Frontal cortex (tissue), 1 donor: ENCODE results near the gene ANP32A. TPM values are rescaled to one million over a fixed set of nuclear protein-coding genes. Genes with fewer than 3 reads are reported as not detected.

Source experiments
- small RNA-seq: library from RNA; depleted of rRNA; stranded (forward); fragments of <200 nt; gene quantifications from one replicate; pipeline ENCODE3, GENCODE V24; 2014
- total RNA-seq: library from RNA; depleted of rRNA; stranded (reverse); fragments of >200 nt; gene quantifications from one replicate; pipeline ENCODE4 v1.2.3, GENCODE V29; 2014

Gene ANP32A
- total RNA-seq, 1 donor from 2014 or later = 104 TPM

Small RNAs within 50 kb of the gene (small RNA-seq; reads per million reads assigned to genes)
- not detected for gene MIR4312

Other genes with a start within 250 kb of the ANP32A start
- gene CORO2B, start 241.9 kb downstream of the ANP32A start, total RNA-seq = 19.2 TPM
- gene SPESP1, start 109.6 kb upstream of the ANP32A start, total RNA-seq = 4.5 TPM
- gene NOX5, start 193.8 kb upstream of the ANP32A start, total RNA-seq = under 0.01 TPM